GM19239 (cell line): ENCODE results near the gene CTIF.

Experiments
- DNase-seq: peaks from one replicate; pipeline ENCODE4 v3.0.0; 2011; ENCODE audit warnings: low spot score; ENCODE audit not compliant: insufficient read length
- FAIRE-seq: peaks from 2 replicates; lab custom pipeline; 2011; peaks lifted over from hg19 to GRCh38; lab: Jason Lieb, UNC

The CTIF gene

DNA sequence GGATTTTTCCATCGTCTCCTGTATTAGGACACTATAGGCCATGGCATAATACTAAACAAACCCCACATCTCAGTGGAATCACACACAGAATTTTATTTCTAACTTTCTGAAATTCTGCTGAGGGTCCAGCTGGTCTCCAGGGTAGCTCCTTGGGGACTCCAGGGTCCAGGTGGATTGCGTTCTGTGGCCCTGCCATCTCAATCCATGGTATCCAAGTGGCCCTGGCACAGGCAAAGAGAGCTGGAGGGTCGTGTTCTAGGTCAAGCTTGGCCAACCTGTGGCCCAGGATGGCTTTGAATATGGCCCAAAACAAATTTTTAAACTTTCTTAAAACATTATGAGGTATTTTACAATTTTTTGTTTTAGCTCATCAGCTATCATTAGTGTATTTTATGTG is 134.6 kb downstream of the CTIF start:
- FAIRE-seq (no peak), DNase-seq (no peak)

DNA sequence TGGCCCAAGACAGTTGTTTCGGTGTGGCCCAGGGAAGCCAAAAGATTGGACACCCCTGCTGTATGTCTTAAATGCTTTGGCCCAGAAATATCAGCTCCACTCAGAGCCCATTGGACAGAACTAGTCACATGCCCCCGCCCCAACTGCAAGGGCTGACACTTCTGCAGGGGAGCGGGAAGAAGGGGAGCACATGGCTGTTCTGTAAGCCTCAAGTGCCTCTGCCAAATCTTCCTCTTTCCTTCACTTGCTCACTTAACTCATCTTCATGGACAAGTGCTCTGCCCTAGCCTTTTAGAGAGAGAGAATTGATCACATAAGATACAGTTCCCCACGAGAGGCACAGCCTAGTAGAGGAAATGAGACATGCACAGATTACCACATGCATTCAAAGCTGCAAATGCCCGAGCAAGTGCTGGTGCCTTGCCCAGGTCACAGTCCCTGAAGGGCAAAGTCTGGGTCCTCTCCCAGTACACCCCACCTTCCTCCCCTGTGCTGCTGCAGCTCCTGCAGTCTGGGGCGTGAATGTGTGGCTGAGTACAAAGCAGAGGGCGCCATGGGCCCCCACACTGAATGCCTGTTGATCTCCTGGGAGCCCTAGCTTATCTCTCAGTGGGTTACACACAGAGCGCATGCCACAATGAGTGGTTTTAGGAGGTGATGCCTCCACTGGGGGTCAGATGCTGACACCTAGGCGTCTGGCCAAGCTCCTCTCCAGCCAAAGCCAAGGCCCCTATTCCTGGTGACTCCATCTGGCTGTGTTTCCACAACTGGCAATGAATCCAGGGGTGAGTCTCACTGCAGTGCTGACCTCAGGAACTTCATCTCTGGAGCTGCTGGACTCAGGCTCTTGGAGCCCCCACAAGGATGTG is 135.3 kb downstream of the CTIF start:
- DNase-seq (no peak), FAIRE-seq (no peak)

DNA sequence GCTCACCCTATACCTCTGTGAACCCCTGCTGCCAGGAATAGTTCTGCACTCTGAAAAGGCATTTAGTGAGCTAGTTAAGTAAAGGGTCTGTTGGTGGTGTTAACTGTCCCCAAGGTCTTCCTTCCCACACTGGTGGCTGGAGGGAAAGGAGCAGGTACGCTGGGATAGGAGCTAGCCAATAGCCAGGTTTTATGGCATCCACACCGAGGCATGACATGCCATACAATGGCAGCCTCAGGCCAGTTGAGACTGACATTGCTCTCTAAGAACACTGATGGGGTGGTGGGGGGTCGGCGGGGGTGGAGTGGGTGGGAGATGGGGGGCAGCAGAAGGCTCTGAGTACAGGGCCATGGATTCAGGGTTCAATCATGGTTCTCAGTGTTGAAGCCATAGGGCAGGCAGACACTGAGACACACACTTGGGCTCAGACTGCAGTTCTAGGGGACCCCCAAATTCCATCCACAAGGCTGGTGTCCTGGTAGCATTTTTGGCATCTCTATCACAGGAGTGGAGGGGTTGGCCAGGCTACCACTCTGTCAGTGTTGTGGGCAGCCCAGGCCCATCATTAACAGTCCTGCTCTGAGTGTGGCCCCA is 136.0 kb downstream of the CTIF start:
- FAIRE-seq = no peak
- no peak for DNase-seq

DNA sequence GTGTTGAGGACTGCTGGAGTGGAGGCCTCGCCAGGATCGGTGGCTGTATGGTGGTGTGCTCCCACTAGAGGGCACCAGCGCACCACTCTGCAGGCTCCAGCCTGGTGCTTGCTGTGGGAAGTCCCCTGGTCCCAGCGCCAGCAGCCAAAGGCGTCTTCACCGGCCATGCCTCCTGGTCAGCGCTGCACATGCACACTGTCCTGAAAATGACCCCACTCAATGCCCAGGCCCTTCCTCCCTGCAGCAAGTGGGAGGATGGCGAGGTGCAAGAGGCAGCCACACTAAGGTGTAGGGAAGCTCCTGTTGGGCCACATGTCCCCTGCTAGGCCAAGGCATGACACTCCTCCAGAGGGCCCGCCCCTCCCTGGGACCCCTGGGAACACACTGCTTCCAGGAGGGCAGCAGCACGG is 136.5 kb downstream of the CTIF start:
- DNase-seq = peak; percentile 84
- FAIRE-seq = peak; percentile 88

DNA sequence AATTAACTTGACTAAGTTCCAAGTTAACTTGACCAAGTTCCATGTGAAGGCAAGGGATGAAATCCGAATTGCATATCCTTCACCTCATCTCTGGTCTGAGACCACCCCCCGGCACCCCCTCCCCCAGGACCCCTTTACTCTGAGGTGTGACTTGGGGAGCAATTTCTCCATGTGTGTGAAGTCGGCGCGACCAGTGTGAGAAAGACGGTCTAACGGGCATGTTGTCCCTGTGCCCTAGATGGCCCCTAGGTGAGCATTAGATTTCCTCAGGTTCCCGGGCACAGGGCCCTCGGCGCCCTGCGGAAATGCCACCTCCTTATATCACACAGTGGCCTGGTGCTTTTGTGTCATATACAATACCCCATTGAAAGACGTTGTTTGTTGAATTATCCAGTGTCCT is 137.1 kb downstream of the CTIF start:
- DNase-seq (no peak), FAIRE-seq (no peak)

DNA sequence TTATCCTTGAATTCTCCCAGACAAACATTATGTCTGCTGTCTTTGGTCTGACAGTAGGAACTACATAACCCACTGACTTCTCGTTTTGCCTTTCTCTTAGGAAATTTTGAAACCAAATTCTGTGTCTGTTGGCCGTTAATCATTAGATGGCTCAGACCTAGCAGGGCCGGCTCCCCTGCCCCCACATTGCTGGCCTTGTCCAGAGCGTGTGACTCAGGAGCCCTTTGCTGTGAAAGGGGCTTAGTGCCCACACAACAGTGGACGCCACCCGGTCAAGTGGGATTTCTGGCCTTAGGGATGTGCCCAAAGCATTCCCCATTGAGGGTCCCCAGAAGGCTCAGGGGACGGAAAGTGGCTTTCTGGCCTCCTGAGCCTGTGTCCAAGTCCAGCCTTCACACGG is 137.5 kb downstream of the CTIF start:
- no peak for DNase-seq

DNA sequence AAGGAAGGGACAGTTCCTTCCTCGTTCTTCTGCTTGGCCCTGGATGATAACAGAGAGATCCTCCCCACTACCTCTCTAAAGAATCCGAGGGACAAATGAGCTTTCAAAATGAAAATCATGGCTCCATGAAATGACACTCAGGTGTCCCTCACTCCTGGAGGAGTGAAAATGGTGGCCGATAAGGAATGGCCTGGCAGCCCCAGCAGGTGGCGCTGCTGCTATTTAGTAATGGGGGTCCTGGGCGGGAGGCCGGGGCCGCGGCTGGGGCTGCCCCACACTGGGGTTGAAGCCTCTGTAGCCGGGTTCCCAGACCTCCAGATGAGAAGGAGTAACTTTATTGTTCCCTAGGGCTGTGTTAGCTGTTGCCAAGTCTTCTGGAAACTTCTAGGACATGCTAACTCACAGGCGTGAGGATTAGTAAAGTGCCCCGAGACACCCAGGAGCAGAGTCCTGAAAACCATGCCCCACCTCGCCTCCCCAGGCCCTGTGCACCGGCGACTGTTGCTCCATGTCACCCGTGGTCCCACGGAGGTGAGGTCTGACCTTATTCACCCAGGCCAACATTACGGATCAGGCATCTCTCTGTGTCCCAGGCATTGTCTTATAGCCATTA is 138.0 kb downstream of the CTIF start:
- FAIRE-seq = peak; percentile 87

More for the DNA sequence above, 137.5 kb downstream of the CTIF start:
- FAIRE-seq = no peak

DNA sequence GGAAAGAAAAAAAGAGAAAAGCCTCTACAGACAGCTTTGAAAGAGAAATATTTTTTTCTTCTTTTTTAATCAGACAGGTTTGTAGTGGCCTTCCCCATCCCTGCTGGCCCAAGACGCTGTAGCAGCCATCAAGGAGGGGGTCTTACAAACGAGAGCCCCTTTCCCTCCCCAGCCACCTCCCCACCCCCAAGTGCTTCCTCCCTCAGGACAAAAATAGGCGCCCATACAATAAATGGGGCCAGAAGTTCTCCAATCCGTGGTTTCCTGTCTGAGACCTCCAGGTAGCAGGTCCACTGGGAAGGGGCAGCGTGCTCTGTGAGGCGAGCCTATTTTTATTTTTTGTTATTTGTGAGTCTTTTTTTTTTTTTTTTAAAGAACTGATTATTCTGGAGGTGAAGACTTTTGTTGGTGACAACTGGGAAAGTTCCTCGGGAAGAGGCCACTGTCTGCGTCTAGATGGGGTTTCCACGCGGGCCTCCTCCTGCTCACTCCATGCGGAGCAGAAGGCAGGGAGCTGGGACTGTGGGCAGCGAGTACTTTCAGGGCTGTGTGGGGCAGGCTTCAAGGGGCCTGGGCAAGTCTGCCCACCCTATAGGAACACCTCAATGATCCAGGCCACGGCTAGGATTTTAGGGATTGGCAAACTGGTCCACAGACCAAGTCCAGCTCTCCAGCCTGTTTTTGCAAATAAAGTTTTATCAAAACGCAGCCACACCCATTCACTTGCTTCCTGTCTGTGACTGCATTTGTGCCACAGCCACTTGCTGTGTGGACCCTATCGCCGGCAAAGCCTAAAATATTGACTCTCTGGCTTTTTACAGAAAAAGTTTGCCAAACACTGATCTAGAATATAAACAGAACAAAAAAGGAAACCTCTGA is 139.6 kb downstream of the CTIF start:
- no peak for DNase-seq
- no peak for FAIRE-seq

More for the DNA sequence above, 138.0 kb downstream of the CTIF start:
- DNase-seq = peak; percentile 74

DNA sequence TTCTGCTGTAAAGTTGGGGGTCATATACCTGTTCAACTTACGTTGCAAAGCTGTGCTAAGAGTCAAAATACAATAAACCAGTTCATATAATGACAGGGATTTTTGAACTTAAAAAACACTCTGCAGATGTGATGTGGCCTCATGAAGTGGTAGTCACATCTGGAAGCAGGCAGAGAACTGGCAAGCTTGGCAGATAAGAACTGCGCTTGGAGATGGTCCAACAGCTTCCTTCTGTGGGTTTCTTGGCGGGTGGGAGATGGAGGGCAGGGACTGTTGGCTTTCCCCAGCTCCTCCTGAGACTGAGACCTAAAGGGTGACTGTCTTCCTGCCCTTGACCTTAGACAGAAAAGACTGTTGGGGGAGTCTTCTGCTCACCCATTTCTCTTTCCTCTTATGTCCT is 140.4 kb downstream of the CTIF start:
- no peak for DNase-seq
- no peak for FAIRE-seq

DNA sequence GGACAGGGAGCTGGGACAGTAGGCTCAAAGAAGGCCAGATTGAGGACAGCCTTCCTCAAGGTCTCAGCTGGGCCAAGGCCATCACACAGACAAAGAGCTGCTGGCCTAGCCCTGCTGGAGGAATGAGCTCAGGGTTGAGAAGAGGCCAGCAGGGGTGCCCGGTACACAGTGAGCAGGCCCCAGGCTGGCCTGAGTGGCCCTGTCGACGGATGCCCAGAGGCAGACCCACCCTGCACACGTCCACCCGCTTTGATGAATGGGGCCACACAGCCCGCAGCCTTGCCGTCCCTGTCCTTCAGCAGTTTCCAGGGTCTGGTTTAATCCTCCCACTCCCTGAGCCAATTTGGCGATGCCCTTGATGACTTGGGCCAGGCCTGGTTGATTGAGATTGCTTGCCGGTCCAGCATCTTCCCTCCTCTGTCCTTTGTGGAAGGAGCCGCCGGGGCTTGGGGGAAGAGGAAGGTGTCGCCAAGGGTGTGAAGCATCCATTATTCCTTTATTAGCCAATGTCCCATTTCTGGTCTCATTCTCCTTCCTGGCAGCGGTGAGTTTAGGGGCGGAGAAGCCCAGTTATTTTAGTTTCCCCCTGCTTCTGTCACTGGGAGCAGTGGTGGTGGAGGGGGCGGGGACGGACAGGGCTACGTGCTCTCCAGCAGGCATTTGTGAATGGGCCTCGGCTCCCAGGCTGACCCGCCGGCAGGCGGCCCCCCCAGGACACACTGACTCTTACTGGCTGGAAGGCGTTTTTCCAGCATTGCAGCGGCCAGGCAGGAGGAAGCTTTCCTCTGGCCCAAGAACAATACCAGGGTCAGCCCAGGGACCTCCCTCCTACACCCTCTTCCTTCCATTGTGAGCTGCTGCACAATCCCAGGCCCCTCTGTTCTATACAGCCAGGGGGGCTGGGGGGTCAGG is 141.8 kb downstream of the CTIF start:
- DNase-seq = no peak
- FAIRE-seq = no peak

DNA sequence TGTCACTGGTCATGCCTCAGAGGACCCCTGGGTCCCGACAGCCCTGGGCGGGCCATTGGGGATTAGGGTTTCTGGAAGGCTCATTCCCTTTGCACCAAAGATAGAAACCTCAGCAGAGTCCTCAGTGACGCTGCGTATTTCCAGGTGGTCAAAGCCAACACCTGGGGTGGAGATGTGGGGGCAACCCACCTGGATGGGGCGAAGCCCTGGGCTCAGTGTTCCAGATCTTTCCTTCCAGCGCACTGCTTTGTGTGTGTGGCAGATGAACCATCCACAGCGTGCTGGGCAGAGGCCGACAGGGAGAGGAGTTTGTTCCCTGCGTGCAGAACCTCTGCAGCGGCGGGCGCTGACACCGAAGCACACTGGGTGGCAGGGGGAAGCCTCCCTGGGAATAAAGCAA is 143.9 kb downstream of the CTIF start:
- DNase-seq (no peak), FAIRE-seq (no peak)

DNA sequence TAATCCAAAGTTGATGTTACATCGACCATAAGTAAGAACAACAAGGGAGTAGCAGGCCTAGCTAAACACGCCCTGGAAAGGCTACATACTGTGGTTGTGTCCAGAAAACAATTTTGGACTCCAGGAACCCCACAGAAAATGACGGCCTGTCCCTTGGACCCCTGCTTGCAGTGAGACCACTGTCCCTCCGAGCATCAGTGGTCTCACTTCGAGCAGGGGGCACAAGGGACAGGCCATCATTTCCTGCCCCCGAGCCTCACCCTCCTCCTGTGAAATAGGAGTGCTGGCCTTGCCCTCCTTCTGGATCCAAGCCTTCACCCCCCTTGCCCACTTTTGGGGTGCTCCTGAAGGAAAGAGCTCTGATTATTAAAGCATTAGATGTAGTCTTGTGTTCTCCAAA is 144.4 kb downstream of the CTIF start:
- no peak for DNase-seq
- FAIRE-seq = no peak

DNA sequence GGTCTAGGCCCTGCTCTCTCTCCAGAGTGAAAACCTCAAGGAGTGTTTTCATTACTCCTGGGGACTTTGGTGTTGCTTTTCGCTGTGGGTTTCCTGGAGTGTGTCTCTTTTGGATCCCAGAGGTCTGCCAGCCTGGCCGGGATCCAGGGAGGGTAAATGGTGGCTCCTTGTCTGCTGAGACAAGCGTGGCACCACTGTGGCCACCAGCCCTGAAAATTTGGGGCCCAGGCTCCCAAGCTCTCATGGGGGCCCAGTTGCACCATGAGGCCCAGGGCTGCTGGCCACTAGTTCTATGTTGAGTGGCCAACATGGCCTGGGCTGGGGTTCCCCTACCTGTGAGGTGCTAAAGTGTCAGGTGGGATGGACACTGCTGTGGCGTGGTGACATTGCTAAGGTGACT is 144.8 kb downstream of the CTIF start:
- no peak for FAIRE-seq
- DNase-seq = no peak

DNA sequence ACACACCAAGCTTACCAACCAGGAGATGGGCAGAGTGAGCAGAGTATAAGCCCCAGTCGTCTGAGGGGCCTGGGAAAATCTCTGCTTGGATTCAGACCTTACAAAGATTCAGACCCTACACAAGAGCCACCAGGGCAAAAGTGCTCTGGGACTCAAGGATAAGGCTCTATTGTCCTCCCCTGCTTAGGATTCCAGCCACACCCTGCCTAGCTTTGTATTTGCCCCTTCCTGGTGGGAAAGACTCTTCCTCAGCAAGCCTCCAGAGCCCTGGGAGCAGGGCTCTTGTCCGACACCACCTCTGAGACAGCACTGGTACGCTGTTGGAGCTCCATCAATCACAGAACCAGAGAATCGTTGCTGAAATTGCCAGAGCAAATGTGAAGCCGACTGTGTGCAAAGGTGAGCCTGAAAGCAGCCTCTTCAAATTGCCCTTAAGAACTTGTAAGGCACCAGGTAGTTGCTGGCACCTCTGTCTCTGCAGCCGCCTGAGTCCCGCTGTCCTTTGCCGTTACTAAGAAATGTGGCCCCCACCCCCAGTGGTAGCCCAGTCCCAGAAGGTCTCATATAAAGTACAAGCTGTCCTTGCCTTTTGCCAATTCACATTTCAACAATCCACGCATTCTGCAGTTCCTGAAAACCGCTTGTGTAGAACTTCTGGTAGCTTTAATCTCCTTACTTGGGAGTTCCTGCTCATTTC is 148.7 kb downstream of the CTIF start:
- no peak for FAIRE-seq
- no peak for DNase-seq

DNA sequence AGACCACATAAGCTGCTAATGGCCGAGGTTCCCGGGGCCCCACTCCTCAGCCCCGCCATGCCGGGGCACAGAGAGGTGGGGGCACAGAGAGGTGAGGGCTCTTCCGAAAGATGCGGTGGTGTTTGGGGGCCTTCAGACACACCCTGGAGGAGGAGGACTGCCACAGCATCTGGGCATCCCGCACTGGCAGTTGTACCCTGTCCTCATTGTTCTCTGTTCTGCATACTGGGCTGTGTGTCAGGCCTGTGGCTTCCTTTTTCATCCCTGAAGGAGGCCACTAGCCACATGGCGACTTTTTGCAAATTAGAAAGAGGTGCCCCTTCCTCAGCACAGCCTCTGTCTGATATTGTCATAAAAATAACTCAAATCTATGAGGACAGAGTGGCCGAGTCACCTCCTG is 150.1 kb downstream of the CTIF start:
- FAIRE-seq (no peak), DNase-seq (no peak)

DNA sequence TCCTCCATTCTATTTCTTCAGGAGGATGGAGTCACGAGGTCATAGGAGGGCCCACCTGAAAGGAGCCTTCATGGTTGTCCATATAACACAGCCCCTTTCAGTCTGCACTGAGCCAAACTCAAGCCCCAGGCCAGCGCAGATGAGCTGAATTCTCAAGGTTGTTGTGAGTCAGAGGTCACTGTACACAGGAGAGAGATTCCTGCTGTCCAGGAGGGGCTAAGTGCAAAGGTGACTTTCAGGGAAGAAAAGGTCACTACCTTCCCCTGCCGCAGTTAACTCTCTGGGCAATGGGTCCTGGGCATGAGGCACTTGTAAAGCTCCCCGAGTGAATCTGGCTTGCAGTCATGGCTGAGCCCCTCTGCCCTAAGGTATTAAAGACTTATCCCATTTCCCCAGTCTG is 150.7 kb downstream of the CTIF start:
- no peak for DNase-seq
- FAIRE-seq = no peak

DNA sequence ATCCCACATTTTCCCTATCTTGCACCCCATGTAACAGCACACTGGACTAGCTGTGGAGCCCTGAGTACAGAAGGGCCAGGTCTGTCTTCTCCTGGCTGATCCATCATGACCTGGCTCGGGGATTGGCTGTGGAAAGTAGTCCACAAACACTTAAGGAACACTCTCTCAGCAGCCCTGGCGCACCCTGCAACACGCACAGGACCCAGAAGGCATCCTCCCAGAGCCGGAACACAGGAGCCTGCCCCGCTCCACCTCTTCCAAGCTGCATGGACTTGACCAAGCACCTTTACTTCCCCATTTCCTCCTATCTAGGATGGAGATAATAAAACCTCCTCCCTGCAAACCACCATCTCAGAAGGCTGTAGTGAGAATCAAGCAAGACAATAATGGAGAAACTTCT is 151.7 kb downstream of the CTIF start:
- no peak for DNase-seq
- no peak for FAIRE-seq

DNA sequence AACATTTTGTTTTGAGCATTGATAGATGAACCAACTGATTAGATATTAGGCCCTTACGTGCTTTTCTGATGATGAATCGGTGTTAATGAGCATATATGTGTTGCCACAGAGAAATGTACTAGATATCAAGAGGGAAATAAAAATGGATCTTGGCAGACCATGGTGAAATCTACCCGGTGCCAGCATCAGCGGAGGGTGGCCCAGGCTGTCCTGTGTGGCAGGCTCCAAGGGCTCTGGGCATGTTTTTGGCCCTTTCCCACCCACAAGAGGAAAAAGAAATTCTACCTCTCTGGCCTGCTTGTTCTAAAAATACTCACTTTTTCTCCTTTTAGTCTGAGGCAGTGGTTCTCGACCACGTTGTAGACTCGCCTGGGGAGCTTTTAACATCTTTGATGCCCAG is 154.2 kb downstream of the CTIF start:
- FAIRE-seq (no peak), DNase-seq (no peak)
